ENCODE results near the gene RAPGEF2. TPM values are rescaled to one million over a fixed set of nuclear protein-coding genes. Genes with fewer than 3 reads are reported as not detected.
A peak's percentile ranks its signal among the peaks of the same experiment; 100 is the strongest.
"Not testable (repeated sequence)": the region's sequence is repeated elsewhere in the genome, so short reads cannot be mapped to it uniquely, and the experiment has no call there.

RAPGEF2 gene, protein sequence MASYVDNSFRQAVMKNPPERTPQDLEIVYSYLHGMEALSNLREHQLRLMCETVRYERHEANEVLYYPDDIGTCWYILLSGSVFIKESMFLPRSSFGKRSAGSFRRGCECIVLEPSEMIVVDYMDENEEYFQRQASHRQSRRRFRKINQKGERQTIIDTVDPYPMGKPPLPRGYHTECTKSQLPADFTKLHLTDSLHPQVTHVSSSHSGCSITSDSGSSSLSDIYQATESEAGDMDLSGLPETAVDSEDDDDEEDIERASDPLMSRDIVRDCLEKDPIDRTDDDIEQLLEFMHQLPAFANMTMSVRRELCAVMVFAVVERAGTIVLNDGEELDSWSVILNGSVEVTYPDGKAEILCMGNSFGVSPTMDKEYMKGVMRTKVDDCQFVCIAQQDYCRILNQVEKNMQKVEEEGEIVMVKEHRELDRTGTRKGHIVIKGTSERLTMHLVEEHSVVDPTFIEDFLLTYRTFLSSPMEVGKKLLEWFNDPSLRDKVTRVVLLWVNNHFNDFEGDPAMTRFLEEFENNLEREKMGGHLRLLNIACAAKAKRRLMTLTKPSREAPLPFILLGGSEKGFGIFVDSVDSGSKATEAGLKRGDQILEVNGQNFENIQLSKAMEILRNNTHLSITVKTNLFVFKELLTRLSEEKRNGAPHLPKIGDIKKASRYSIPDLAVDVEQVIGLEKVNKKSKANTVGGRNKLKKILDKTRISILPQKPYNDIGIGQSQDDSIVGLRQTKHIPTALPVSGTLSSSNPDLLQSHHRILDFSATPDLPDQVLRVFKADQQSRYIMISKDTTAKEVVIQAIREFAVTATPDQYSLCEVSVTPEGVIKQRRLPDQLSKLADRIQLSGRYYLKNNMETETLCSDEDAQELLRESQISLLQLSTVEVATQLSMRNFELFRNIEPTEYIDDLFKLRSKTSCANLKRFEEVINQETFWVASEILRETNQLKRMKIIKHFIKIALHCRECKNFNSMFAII (N-terminal part only)
- 10 to 100 TPM; 14.0 to 33.3 TPM for total RNA-seq

DNA sequence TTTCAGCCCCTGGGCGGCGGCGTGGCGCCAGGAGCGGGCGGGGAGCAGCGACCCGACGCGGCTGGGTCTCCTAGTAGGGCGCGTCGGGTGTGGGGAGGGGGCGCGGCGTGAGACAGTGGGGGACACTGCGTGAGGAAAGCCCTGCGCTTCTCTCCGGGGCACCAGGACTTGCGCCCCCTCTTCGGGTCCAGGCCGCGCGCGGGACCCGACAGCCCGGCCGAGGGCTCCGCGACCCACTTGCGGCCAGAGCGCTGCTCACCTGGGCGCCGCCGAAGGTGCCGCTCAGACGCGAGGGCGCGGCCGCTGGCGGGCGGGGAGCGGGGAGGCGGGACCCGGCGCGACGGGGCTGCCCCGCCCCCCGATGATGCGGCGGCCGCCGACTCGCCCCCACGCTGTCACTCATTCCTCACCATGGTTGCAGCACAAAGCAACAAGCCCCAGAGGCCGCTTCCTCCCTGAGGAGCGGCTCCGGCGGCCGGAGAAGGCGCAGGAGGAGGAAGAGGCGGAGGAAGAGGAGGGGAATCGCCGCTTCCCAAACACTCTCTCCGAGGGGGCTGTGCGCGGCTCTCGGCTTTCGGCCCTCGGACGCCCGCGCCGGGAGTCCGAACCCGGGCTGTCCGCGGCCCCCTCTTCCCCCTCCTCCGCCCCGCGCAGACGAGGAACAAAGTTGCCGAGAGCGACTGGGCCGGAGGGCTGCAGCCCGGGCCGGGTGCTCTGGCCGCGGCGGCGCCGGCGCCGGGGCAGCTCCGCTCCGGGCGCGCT lies at the start of gene RAPGEF2:
Gene RAPGEF2, plus strand, starts transcription at position 458 of the 762 bp plus-strand sequence. CDS start 1,084 bp downstream, outside the sequence.
- Mint-ChIP-seq H3K4me1 (ENCODE audit: low read depth in 2 of 2) (peaks cover 36 to 43% of the 10 kb centered on the region in 2 donors), H3K27me3 (peaks cover 0 to 13% of the 10 kb centered on the region in 2 donors), H3K4me3 (peak within 1 kb of the TSS; percentile 84), H3K9me3 (no peaks in the 10 kb centered on the region), H3K27ac (peak within 1 kb of the TSS; percentile 40 to 79), H3K36me3 (no peaks in the 10 kb centered on the region)
- ATAC-seq (peak; percentile 95 to 97), DNase-seq (ENCODE audit: low spot score) (peak; percentile 91)

DNA sequence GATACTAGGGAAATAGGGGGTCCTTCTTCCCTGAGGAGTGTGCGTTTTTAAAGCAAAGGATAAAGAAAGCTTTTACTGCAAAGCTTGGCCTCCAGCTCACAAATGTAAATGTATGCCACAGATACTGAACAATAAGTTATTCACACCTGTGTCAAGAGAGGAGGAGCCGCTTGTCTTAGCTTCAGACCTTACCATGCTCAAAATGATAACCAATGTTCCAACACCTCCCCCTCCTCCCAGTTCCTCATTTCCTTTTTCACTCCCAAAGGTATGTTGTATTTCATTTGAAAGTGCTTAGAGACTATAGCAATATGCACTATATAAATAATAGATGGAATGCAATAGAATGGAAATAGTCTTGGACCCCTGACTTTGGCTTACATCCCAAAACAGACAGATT lies 47.0 kb upstream of the RAPGEF2 start:
- Mint-ChIP-seq H3K4me3 (no peak overlapping the region), H3K27ac (no peak overlapping the region), H3K9me3 (no peaks in the 10 kb centered on the region), H3K4me1 (ENCODE audit: low read depth in 2 of 2) (peaks cover 0 to 8% of the 10 kb centered on the region in 2 donors), H3K36me3 (no peaks in the 10 kb centered on the region), H3K27me3 (peaks cover 11 to 24% of the 10 kb centered on the region in 2 donors)
- ATAC-seq: no peak
- DNase-seq (ENCODE audit: low spot score): no peak

GRCh38 chr4:159060161-159060560 lies 42.7 kb upstream of the RAPGEF2 start:
- Mint-ChIP-seq H3K27ac (no peak overlapping the region), H3K36me3 (no peaks in the 10 kb centered on the region), H3K9me3 (no peaks in the 10 kb centered on the region), H3K4me3 (no peak overlapping the region), H3K4me1 (ENCODE audit: low read depth in 2 of 2) (no peaks in the 10 kb centered on the region), H3K27me3 (peaks cover 0 to 8% of the 10 kb centered on the region in 2 donors)
- ATAC-seq (no peak), DNase-seq (ENCODE audit: low spot score) (no peak)

- no peak for DNase-seq (ENCODE audit: low spot score)
- no peak for ATAC-seq
- H3K4me3 Mint-ChIP-seq: no peak overlapping the region
- H3K9me3 Mint-ChIP-seq: no peaks in the 10 kb centered on the region
- peaks cover 4 to 7% of the 10 kb centered on the region in 2 donors for H3K27me3 Mint-ChIP-seq
- H3K27ac Mint-ChIP-seq: peak overlapping the region in 1 of 2 donors; percentile 31
- H3K4me1 Mint-ChIP-seq (ENCODE audit: low read depth in 2 of 2): no peaks in the 10 kb centered on the region
- no peaks in the 10 kb centered on the region for H3K36me3 Mint-ChIP-seq
Observed at GRCh38 chr4:159062381-159062780, 40.5 kb upstream of the RAPGEF2 start.

DNA sequence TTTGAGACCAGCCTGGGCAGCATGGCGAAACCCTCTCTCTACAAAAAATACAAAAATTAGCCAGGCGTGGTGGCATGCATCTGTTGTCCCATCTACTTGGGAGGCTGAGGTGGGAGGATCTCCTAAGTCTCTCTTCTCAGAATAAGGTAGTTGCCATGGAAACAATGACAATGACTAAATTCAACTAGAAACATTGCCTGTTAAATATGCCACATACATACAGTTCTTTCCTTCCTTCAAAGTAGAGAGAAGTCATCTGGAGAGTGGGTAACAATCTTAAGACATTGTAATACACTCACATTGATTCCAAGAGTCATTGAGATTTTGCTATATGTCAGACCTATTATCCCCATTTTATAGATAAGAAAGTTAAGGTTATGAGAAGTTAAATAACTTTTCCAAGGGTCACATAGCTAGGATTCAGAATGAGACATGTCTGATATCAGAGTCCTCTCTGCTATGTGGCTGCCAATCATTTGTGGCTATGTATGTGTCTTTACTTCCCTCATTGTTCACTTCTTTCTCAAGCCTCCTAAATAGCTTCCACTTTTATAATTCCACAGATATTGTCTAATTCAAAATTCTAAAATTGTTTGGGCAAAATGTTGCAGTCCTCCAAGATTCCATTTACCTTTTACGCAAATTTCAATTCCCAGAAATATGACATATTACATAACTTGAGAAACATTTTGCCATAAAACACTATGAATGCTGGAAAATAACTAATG lies 37.2 kb upstream of the RAPGEF2 start:
- peaks cover 4 to 7% of the 10 kb centered on the region in 2 donors for H3K27me3 Mint-ChIP-seq
- no peak overlapping the region for H3K4me3 Mint-ChIP-seq
- H3K36me3 Mint-ChIP-seq: no peaks in the 10 kb centered on the region
- H3K4me1 Mint-ChIP-seq (ENCODE audit: low read depth in 2 of 2): no peaks in the 10 kb centered on the region
- ATAC-seq (no peak), DNase-seq (ENCODE audit: low spot score) (no peak)
- H3K9me3 Mint-ChIP-seq: no peaks in the 10 kb centered on the region
- H3K27ac Mint-ChIP-seq: no peak overlapping the region

DNA sequence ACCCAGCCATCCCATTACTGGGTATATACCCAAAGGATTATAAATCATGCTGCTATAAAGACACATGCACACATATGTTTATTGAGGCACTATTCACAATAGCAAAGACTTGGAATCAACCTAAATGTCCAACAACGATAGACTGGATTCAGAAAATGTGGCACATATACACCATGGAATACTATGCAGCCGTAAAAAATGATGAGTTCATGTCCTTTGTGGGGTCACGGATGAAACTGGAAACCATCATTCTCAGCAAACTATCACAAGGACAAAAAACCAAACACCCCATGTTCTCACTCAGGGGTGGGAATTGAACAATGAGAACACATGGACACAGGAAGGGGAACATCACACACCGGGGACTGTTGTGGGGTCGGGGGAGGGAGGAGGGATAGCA lies 34.7 kb upstream of the RAPGEF2 start:
- H3K9me3 Mint-ChIP-seq; H3K36me3 Mint-ChIP-seq; H3K27me3 Mint-ChIP-seq; DNase-seq (ENCODE audit: low spot score); ATAC-seq; H3K4me3 Mint-ChIP-seq; H3K27ac Mint-ChIP-seq; H3K4me1 Mint-ChIP-seq (ENCODE audit: low read depth in 2 of 2): not testable (repeated sequence)

GRCh38 chr4:159069922-159070321 lies 33.0 kb upstream of the RAPGEF2 start:
- no peaks in the 10 kb centered on the region for H3K36me3 Mint-ChIP-seq
- H3K4me1 Mint-ChIP-seq (ENCODE audit: low read depth in 2 of 2): no peaks in the 10 kb centered on the region
- peaks cover 4 to 7% of the 10 kb centered on the region in 2 donors for H3K27me3 Mint-ChIP-seq
- H3K27ac Mint-ChIP-seq: no peak overlapping the region
- no peak for DNase-seq (ENCODE audit: low spot score)
- no peak overlapping the region for H3K4me3 Mint-ChIP-seq
- no peak for ATAC-seq
- H3K9me3 Mint-ChIP-seq: no peaks in the 10 kb centered on the region

DNA sequence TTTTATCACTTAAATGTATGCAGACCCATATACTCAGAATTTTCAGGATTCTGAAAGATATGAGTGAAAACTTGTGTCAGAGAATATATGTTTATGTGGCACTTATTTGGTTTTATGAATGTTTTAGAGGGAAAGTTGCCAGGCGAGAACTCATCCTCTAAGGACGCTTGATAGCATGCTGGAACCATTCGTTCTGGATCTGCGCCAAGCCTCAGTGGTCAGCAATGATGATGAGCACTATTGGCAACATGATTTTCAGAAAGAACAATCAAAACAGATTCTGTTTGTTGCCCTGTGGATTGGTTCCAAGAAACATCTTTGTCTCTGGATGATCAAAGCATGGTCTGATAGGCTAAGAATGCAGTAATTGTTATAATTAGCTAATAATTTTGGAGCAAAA lies 32.1 kb upstream of the RAPGEF2 start:
- Mint-ChIP-seq H3K27ac (no peak overlapping the region), H3K9me3 (no peaks in the 10 kb centered on the region), H3K36me3 (no peaks in the 10 kb centered on the region), H3K4me3 (no peak overlapping the region), H3K27me3 (peaks cover 4 to 7% of the 10 kb centered on the region in 2 donors), H3K4me1 (ENCODE audit: low read depth in 2 of 2) (no peaks in the 10 kb centered on the region)
- no peak for ATAC-seq
- no peak for DNase-seq (ENCODE audit: low spot score)

DNA sequence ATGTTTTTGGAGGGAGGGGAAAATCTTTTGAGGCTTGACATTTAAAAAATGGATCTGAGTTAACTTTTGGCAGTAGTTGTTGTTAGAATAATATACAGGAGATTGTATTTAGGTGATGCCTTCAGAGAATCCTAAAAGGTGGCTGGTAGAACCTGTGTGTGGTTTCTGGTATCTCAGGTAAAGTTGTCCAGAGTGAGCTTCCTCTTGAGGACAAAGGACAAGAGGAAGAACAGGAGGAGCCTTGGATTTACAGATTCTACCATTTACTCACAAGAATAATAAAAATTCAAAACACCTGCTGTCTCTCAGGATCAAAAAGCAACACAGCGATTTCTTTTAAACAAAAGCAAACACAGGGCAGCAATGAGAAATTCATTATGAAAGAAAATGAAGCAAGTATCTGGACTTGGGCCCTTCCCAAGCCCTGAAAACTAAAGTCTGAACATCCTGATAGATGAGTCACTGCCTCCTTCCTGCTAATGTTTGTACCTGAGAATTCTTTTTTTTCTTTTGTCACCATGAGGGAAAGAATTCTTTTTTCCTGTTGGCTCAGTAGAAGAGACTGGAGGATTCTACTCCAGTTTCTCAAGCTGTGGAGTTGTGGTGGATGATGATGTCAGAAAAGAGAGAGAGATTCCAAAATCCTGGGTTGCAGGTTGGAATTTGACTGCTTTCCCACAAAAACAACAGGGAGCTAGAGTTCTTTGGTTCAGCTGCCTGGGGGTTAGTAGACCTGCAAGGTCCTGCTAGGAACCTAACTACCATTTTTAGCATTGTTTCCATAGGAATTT lies 31.5 kb upstream of the RAPGEF2 start:
- ATAC-seq: no peak
- H3K27me3 Mint-ChIP-seq: peaks cover 0 to under 1% of the 10 kb centered on the region in 2 donors
- H3K4me3 Mint-ChIP-seq: no peak overlapping the region
- H3K9me3 Mint-ChIP-seq: no peaks in the 10 kb centered on the region
- no peak for DNase-seq (ENCODE audit: low spot score)
- no peak overlapping the region for H3K27ac Mint-ChIP-seq
- H3K4me1 Mint-ChIP-seq (ENCODE audit: low read depth in 2 of 2): no peaks in the 10 kb centered on the region
- H3K36me3 Mint-ChIP-seq: no peaks in the 10 kb centered on the region

DNA sequence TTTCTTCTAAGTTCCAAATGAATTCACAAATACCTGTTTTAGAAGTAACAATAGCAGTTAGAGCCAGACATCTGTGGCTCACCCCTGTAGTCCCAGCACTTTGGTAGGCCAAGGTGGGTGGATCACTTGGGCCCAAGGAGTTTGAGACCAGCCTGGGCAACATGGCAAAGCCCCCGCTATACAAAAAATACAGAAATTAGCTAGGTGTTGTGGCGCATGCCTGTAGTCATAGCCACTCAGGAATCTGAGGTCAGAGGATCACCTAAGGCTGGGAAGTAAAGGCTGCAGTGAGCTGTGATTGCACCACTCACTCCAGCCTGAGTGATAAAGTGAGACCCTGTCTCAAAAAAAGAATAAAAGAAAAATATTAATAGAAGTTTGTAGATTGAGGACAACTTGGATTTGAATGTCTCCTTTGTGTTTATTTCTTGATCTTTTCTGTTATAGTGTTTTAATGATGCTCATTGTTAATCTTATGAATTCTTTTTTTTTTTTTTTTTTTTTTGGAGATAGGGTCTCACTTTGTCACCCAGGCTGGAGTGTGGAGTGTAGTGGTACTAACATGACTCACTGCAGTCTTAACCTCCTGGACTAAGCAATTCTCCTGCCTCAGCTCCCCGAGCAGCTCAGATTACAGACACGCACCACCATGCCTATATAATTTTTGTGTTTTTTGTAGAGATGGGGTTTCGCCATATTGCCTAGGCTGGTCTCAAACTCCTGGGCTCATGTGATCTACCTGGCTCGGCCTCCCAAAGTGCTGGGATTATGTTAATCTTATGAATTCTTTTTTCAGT lies 30.7 kb upstream of the RAPGEF2 start:
- no peaks in the 10 kb centered on the region for H3K9me3 Mint-ChIP-seq
- ATAC-seq: no peak
- no peaks in the 10 kb centered on the region for H3K27me3 Mint-ChIP-seq
- H3K27ac Mint-ChIP-seq: no peak overlapping the region
- no peak for DNase-seq (ENCODE audit: low spot score)
- no peaks in the 10 kb centered on the region for H3K4me1 Mint-ChIP-seq (ENCODE audit: low read depth in 2 of 2)
- no peak overlapping the region for H3K4me3 Mint-ChIP-seq
- no peaks in the 10 kb centered on the region for H3K36me3 Mint-ChIP-seq

GRCh38 chr4:159075531-159075932 lies 27.3 kb upstream of the RAPGEF2 start:
- no peak overlapping the region for H3K27ac Mint-ChIP-seq
- ATAC-seq: no peak
- no peak overlapping the region for H3K4me3 Mint-ChIP-seq
- H3K27me3 Mint-ChIP-seq: no peaks in the 10 kb centered on the region
- peaks cover 0 to 11% of the 10 kb centered on the region in 2 donors for H3K4me1 Mint-ChIP-seq (ENCODE audit: low read depth in 2 of 2)
- H3K36me3 Mint-ChIP-seq: no peaks in the 10 kb centered on the region
- H3K9me3 Mint-ChIP-seq: no peaks in the 10 kb centered on the region
- DNase-seq (ENCODE audit: low spot score): no peak

- not testable (repeated sequence) for ATAC-seq, H3K27me3 Mint-ChIP-seq
Observed at GRCh38 chr4:159077018-159077417, 25.9 kb upstream of the RAPGEF2 start.

More at GRCh38 chr4:159077018-159077417, 25.9 kb upstream of the RAPGEF2 start:
- H3K4me3 Mint-ChIP-seq; H3K9me3 Mint-ChIP-seq; H3K27ac Mint-ChIP-seq; H3K36me3 Mint-ChIP-seq; DNase-seq (ENCODE audit: low spot score): not testable (repeated sequence)
- H3K4me1 Mint-ChIP-seq (ENCODE audit: low read depth in 2 of 2): peaks cover 0 to 11% of the 10 kb centered on the region in 2 donors

Data from natural killer cell treated with Interleukin-12 subunit alpha and Interleukin-12 subunit beta and Interleukin-15 and Interleukin-18, amount 100 ng/mL, for 72 hours (primary cell).